Common myeloid progenitor, CD34-positive (primary cell): Measurements from ENCODE around the gene BRD2.

Source experiments
- CTCF ChIA-PET: fragments of 350-600 bp; sonication (Branson Sonifier 250); formaldehyde crosslinking; loops from one replicate; lab custom pipeline; 2021; ENCODE audit warnings: antibody characterized with exemption; lab: Charles Lee
- POLR2A ChIA-PET: fragments of 350-600 bp; sonication (Branson Sonifier 250); formaldehyde crosslinking; loops from one replicate; lab custom pipeline; 2021; ENCODE audit warnings: antibody characterized with exemption; lab: Charles Lee
- DNase-seq, 3 donors: peaks; one replicate each; pipeline versions ENCODE4 v3.0.0 to v3.0.0-alpha.2; 2013
- H3K27ac ChIP-seq, 2 experiments: 1 replicate in 1 of 2; 2 replicates in 1 of 2; pipeline ENCODE4 v1.7.0; 2013; ENCODE audit warnings: inconsistent platforms in 2 of 2, low read length in 2 of 2, mild to moderate bottlenecking in 2 of 2, low read depth in 1 of 2, moderate library complexity in 1 of 2; ENCODE audit not compliant: severe bottlenecking in 2 of 2, insufficient read depth in 1 of 2, poor library complexity in 1 of 2
- H3K27me3 ChIP-seq, 5 experiments: replicated peaks in 2 of 5; 1 replicate in 3 of 5; 2 replicates in 2 of 5; pipeline versions ENCODE4 v1.6.1 to v1.7.0; 2013; ENCODE audit warnings: low read length in 4 of 5, mild to moderate bottlenecking in 2 of 5, moderate library complexity in 2 of 5, inconsistent platforms in 1 of 5; ENCODE audit not compliant: insufficient read depth in 5 of 5, control insufficient read depth in 4 of 5
- H3K36me3 ChIP-seq, 4 experiments: 1 replicate in 2 of 4; 2 replicates in 2 of 4; pipeline versions ENCODE4 v1.6.1 to v1.7.0; 2013; ENCODE audit warnings: low read length in 3 of 4, control low read depth in 1 of 4, mild to moderate bottlenecking in 1 of 4; ENCODE audit not compliant: control insufficient read depth in 4 of 4, insufficient read depth in 4 of 4
- H3K4me1 ChIP-seq, 4 experiments: 1 replicate in 3 of 4; 2 replicates in 1 of 4; pipeline versions ENCODE4 v1.6.1 to v1.7.1; 2013; ENCODE audit warnings: low read length in 3 of 4, mild to moderate bottlenecking in 3 of 4, control low read depth in 1 of 4, inconsistent platforms in 1 of 4, moderate library complexity in 1 of 4; ENCODE audit not compliant: control insufficient read depth in 4 of 4, insufficient read depth in 4 of 4; ENCODE audit errors: control extremely low read depth in 1 of 4
- H3K4me3 ChIP-seq, 7 experiments: 1 replicate in 4 of 7; 2 replicates in 3 of 7; pipeline versions ENCODE4 v1.5.1 to v1.7.0; 2013; ENCODE audit warnings: mild to moderate bottlenecking in 7 of 7, low read length in 6 of 7, moderate library complexity in 6 of 7, inconsistent platforms in 2 of 7, low read depth in 2 of 7, control low read depth in 1 of 7; ENCODE audit not compliant: insufficient read depth in 4 of 7, control insufficient read depth in 1 of 7; ENCODE audit errors: extremely low read depth in 1 of 7
- H3K9me3 ChIP-seq, 5 experiments: 1 replicate in 4 of 5; 2 replicates in 1 of 5; pipeline versions ENCODE4 v1.6.1 to v1.7.1; 2013; ENCODE audit warnings: low read length in 4 of 5, mild to moderate bottlenecking in 2 of 5, inconsistent platforms in 1 of 5, low read depth in 1 of 5, moderate library complexity in 1 of 5; ENCODE audit not compliant: control insufficient read depth in 4 of 5, insufficient read depth in 2 of 5; ENCODE audit errors: control extremely low read depth in 1 of 5
- WGBS: methylation state at CpG from one replicate; pipeline ENCODE4 v1.1.5; 2013; ENCODE audit not compliant: insufficient coverage; 5-methylcytosine and 5-hydroxymethylcytosine counted together

The BRD2 gene

GRCh38 chr6:32949113-32949512 lies 19.3 kb upstream of the BRD2 start:
- peaks cover 25 to 66% (median 60%) of the 10 kb centered on the region in 4 experiments for H3K4me1 ChIP-seq
- no peak for DNase-seq
- WGBS: 99% methylated on average over 7 of the region's 9 CpGs
- H3K9me3 ChIP-seq: no peaks in the 10 kb centered on the region
- POLR2A ChIA-PET: no interaction called here
- peaks cover 2 to 23% (median 18%) of the 10 kb centered on the region in 4 experiments for H3K36me3 ChIP-seq
- no peak overlapping the region for H3K4me3 ChIP-seq
- H3K27me3 ChIP-seq: no peaks in the 10 kb centered on the region
- H3K27ac ChIP-seq: peak overlapping the region in 1 of 2 experiments; percentile 19
- CTCF ChIA-PET: interaction anchor here (2.2 to 11.0 kb wide), 4 partner anchors 9 to 37 kb away, joined by 13 to 346 read pairs (median 118); partner anchors contain the start of genes BRD2 and HLA-DMB

GRCh38 chr6:32950010-32950409 lies 18.4 kb upstream of the BRD2 start:
- Histone ChIP-seq H3K4me1 (peaks cover 20 to 63% (median 55%) of the 10 kb centered on the region in 4 experiments), H3K27ac (peak overlapping the region in 1 of 2 experiments; percentile 45), H3K36me3 (peaks cover 2 to 23% (median 18%) of the 10 kb centered on the region in 4 experiments), H3K27me3 (no peaks in the 10 kb centered on the region), H3K9me3 (no peaks in the 10 kb centered on the region), H3K4me3 (peak overlapping the region in 2 of 7 experiments; percentile 12 to 52)
- DNase-seq: no peak
- 100% methylated on average over 1 of the region's 3 CpGs for WGBS
- POLR2A ChIA-PET: interaction anchor here (7.3 kb wide), 1 partner anchor 20 kb away, joined by 149 read pairs; the partner anchor contains the start of gene BRD2
- CTCF ChIA-PET: interaction anchor here (1.0 to 11.0 kb wide), 7 partner anchors 9 to 97 kb away, joined by 3 to 346 read pairs (median 13); partner anchors contain the start of genes BRD2, HLA-DMB and TAP1

GRCh38 chr6:32950449-32950848 lies 17.9 kb upstream of the BRD2 start:
- Histone ChIP-seq H3K27me3 (no peaks in the 10 kb centered on the region), H3K4me1 (peaks cover 18 to 61% (median 53%) of the 10 kb centered on the region in 4 experiments), H3K4me3 (peak overlapping the region in 2 of 7 experiments; percentile 12 to 52), H3K27ac (peak overlapping the region in 1 of 2 experiments; percentile 45), H3K36me3 (peaks cover 2 to 23% (median 18%) of the 10 kb centered on the region in 4 experiments), H3K9me3 (no peaks in the 10 kb centered on the region)
- no peak for DNase-seq
- ChIA-PET POLR2A (interaction anchor here (7.3 kb wide), 1 partner anchor 19 kb away, joined by 149 read pairs; the partner anchor contains the start of gene BRD2), CTCF (interaction anchor here (1.0 to 11.0 kb wide), 9 partner anchors 9 to 112 kb away, joined by 3 to 346 read pairs (median 13); partner anchors contain the start of genes BRD2, HLA-DMB, TAP1 and TAP2)
- 92% methylated on average over 8 of the region's 8 CpGs for WGBS

GRCh38 chr6:32952817-32953739 lies 15.3 kb upstream of the BRD2 start, which contains the start of gene HLA-DMA:
Gene HLA-DMA (minus strand): TSS chr6:32953097. CDS start chr6:32953036, 61 bp downstream.
- CTCF ChIA-PET: interaction anchor here (0.7 to 11.0 kb wide), 30 partner anchors 9 to 296 kb away, joined by 3 to 346 read pairs (median 4); partner anchors contain the start of genes BRD2, HLA-DMB, PSMB9 and TAP1
- H3K36me3 ChIP-seq: peaks cover 2 to 21% (median 17%) of the 10 kb centered on the region in 4 experiments
- no peaks in the 10 kb centered on the region for H3K9me3 ChIP-seq
- H3K4me1 ChIP-seq: peaks cover 13 to 55% (median 50%) of the 10 kb centered on the region in 4 experiments
- WGBS: 6% methylated on average over 8 of the region's 10 CpGs
- peak; percentile 99 to 100 (median 99) for DNase-seq
- no peaks in the 10 kb centered on the region for H3K27me3 ChIP-seq
- peak within 1 kb of the TSS; percentile 78 to 91 for H3K27ac ChIP-seq
- H3K4me3 ChIP-seq: peak within 1 kb of the TSS; percentile 47 to 99 (median 80)
- POLR2A ChIA-PET: interaction anchor here (0.9 to 7.3 kb wide), 9 partner anchors 9 to 85 kb away, joined by 3 to 149 read pairs (median 5); partner anchors contain the start of gene BRD2

GRCh38 chr6:32953775-32954174 lies 14.6 kb upstream of the BRD2 start:
- Histone ChIP-seq H3K4me3 (peak overlapping the region in 1 of 7 experiments; percentile 80), H3K27ac (peak overlapping the region in 1 of 2 experiments; percentile 91), H3K36me3 (peaks cover 2 to 19% (median 13%) of the 10 kb centered on the region in 4 experiments), H3K4me1 (peaks cover 13 to 53% (median 48%) of the 10 kb centered on the region in 4 experiments), H3K9me3 (no peaks in the 10 kb centered on the region), H3K27me3 (no peaks in the 10 kb centered on the region)
- no peak for DNase-seq
- WGBS: 59% methylated on average over 4 of the region's 4 CpGs
- ChIA-PET POLR2A (interaction anchor here (1.1 to 7.3 kb wide), 6 partner anchors 16 to 86 kb away, joined by 3 to 149 read pairs (median 4); partner anchors contain the start of gene BRD2), CTCF (interaction anchor here (0.7 to 11.0 kb wide), 27 partner anchors 10 to 317 kb away, joined by 3 to 346 read pairs (median 5); partner anchors contain the start of genes BRD2, HLA-DMB, PSMB9 and TAP1)

GRCh38 chr6:32954267-32954666 lies 14.1 kb upstream of the BRD2 start:
- H3K4me1 ChIP-seq: peaks cover 13 to 52% (median 45%) of the 10 kb centered on the region in 4 experiments
- CTCF ChIA-PET: interaction anchor here (0.7 to 11.0 kb wide), 23 partner anchors 10 to 317 kb away, joined by 3 to 346 read pairs (median 7); partner anchors contain the start of genes BRD2, HLA-DMB and TAP2
- WGBS: 100% methylated on average over 2 of the region's 4 CpGs
- no peak for DNase-seq
- H3K9me3 ChIP-seq: no peaks in the 10 kb centered on the region
- peaks cover 2 to 14% (median 9%) of the 10 kb centered on the region in 4 experiments for H3K36me3 ChIP-seq
- H3K4me3 ChIP-seq: no peak overlapping the region
- no peak overlapping the region for H3K27ac ChIP-seq
- no peaks in the 10 kb centered on the region for H3K27me3 ChIP-seq
- POLR2A ChIA-PET: interaction anchor here (1.1 to 7.3 kb wide), 2 partner anchors 15 to 29 kb away, joined by 3 to 149 read pairs; partner anchors contain the start of gene BRD2
